VCaP (cell line): ENCODE data around the gene UNC93B1.
A peak's percentile ranks its signal among the peaks of the same experiment; 100 is the strongest.

Experiments used
- H3K27ac ChIP-seq: fragments of 450-650 bp; 2 replicates; pipeline ENCODE4 v1.5.1; 2017
- CTCF ChIP-seq: fragments of 450-650 bp; conservative IDR thresholded peaks from 2 replicates; pipeline ENCODE4 v1.5.1; 2017; ENCODE audit warnings: mild to moderate bottlenecking, moderate library complexity

Gene UNC93B1

GRCh38 chr11:68026391-68027105, 22.7 kb upstream of the UNC93B1 start:
- no peak overlapping the region for H3K27ac ChIP-seq

GRCh38 chr11:68025047-68025446, 21.1 kb upstream of the UNC93B1 start:
- H3K27ac ChIP-seq: no peak overlapping the region
- peak; percentile 32; the same call in 1 of the 2 replicates for TF ChIP-seq CTCF

More at GRCh38 chr11:68026391-68027105, 22.7 kb upstream of the UNC93B1 start:
- no peak for TF ChIP-seq CTCF

- no peak overlapping the region for H3K27ac ChIP-seq
- no peak for TF ChIP-seq CTCF
Measured at GRCh38 chr11:68024508-68024907, 20.6 kb upstream of the UNC93B1 start.

- TF ChIP-seq CTCF: no peak
- H3K27ac ChIP-seq: no peak overlapping the region
Measured at GRCh38 chr11:68022531-68022930, 18.6 kb upstream of the UNC93B1 start.

GRCh38 chr11:68021167-68021787, 17.4 kb upstream of the UNC93B1 start:
- TF ChIP-seq CTCF: peak; percentile 95
- H3K27ac ChIP-seq: peak overlapping the region; percentile 13; the same call in 1 of the 2 replicates

GRCh38 chr11:68020575-68020974, 16.7 kb upstream of the UNC93B1 start:
- TF ChIP-seq CTCF: no peak
- peak overlapping the region; percentile 13; the same call in 1 of the 2 replicates for H3K27ac ChIP-seq

- no peak overlapping the region for H3K27ac ChIP-seq
- TF ChIP-seq CTCF: no peak
Measured at GRCh38 chr11:68019486-68019885, 15.6 kb upstream of the UNC93B1 start.
